Stimulated activated CD8-positive, alpha-beta memory T cell treated with anti-CD3 and anti-CD28 coated beads, Interleukin-12 subunit alpha, Interleukin-12 subunit beta, amount 100 ng/mL, for 24 hours (primary cell): Measurements from ENCODE around the gene CNGB1.
"Not testable (repeated sequence)": the region's sequence is repeated elsewhere in the genome, so short reads cannot be mapped to it uniquely, and the experiment has no call there.

Experiments
- DNase-seq: peaks from one replicate; pipeline ENCODE4 v3.0.0-alpha.2; 2020; ENCODE audit errors: extremely low read depth

Gene CNGB1

GRCh38 chr16:57862698-57863433 lies 108.1 kb downstream of the CNGB1 start:
- no peak for DNase-seq

- DNase-seq, result no peak
These were observed 111.6 kb downstream of the CNGB1 start for GRCh38 chr16:57859331-57859730.

GRCh38 chr16:57858635-57859034 lies 112.3 kb downstream of the CNGB1 start:
- DNase-seq, result no peak

DNA sequence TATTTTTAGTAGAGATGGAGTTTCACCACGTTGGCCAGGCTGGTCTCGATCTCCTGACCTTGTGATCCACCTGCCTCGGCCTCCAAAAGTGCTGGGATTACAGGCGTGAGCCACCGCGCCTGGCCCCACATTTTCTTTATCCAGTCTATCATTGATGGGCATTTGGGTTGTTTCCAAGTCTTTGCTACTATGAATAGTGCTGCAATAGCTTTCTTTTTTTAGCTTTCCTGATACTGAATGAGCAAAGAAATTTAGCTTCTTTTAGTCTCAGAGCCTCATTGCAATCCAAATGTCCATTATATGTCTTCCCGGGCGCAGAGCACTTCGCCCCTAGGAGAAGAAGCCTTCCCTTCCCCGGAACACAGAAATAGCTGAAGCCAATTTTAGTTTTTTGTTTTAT lies 112.9 kb downstream of the CNGB1 start:
- DNase-seq, result not testable (repeated sequence)

GRCh38 chr16:57855188-57855587 lies 115.7 kb downstream of the CNGB1 start:
- no peak for DNase-seq

DNA sequence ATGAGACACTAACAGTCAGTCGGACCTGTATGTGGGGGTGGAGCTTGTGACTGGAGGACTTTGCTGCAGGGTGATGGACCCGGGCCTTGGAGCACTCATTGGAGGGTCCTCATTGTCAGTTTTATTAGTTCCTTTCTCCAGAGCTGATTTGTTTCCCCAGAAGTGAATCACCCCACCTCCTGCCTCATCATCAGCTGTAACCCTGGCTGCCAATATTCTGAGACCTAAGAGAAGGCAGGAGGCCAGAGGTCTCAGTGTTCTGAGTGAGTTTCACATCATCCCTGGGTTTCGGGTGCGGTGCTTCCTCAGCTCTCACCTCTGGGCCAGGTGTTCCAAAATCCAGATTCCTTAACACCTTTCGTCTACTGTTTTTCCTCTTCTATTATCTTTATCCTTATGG lies 118.7 kb downstream of the CNGB1 start:
- no peak for DNase-seq

DNA sequence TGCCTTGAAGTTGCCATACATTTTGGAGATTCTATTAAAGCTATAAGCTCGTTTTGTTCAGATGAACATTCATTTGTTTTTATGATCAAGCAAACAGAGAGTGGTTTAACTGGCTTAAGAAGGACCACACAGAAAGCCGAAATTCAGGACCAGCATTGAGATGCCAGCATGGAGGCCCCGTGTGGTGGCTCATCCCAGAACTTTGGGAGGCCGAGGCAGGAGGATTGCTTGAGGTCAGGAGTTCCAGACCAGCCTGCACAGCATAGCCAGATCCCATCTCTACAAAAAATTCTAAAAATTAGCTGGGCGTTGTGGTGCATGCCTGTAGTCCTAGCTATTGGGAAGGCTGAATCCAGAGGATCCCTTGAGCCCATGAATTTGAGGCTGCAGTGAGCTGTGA lies 122.7 kb downstream of the CNGB1 start:
- DNase-seq, result no peak

GRCh38 chr16:57846931-57847330 lies 124.0 kb downstream of the CNGB1 start:
- not testable (repeated sequence) for DNase-seq

DNA sequence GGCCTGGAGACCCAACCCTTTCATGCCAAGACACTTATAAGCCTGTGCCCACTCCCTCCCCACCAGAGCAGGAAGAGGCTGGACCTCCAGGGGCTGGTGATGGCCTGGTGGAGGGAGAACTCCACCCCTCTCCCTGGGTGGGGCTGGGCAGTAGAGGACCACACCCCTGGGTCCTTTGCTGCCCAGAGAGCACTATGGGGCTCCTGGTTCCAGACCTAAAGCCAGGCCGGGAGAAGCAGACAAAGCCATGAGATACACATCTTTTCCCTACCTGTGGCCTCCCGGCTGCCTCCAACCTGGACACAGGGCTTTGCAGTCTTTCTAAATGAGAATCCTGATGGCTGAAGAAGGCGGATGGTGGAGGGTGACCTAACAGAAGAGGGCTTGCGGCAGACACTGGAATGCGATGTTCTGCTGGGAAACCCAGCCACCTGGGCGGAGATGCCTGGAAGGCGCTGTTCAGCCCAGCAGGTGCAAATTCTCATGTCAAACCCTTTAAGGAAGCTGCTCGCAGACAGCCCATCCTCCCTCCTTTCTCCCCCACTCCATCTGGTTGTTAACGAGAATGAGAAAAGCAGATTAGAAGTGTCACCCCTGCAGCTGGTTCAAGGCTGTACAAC lies 124.7 kb downstream of the CNGB1 start:
- no peak for DNase-seq

DNA sequence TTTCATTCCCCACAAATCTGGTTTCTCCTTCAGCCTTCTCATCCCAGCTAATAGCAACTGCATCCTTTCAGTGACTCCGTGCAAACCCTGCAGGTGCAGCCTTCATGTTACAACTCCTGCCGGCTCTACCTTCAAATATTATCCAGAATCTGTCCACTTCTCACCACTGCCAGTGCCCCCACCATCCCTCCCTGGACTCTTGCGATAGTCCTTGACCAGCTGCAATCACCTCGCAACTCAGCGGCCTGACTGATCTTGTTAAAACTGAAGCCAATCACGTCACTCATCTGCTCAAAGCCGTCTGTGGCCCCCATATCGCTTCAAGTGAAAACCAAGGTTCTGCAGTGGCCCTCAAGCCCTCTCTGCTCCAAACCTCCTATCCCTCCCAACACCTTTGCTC lies 125.8 kb downstream of the CNGB1 start:
- DNase-seq, result no peak

DNA sequence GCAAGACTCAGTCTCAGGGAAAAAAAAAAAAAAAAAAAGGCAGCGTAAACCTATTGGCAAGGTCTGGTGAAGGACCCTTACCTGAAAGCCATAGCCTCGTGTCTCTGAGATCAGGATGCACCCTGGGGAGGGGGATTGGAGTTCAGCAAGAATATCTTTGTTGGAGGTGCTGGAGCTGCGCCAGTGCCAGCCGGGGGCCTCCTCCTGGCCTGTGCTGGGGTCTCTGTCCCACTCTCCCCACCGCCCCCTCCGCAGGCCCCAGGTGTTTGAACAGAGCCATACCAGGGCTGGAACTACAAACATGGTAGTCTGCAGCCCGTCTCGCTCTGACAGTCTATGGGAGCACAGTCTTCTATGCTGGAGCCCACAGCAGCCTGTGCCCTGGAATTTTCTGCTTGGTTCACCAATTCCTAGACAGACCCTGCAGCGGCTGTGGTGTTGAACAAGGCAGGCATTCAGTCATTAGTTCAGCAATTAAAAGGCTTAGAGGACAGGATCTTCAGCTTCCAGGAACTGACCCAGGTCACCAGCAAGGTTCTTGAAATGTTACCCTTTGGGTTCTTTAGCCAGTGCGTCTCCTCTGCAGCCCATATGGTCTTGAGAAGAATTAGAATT lies 126.4 kb downstream of the CNGB1 start:
- no peak for DNase-seq

GRCh38 chr16:57843400-57843799 lies 127.5 kb downstream of the CNGB1 start:
- DNase-seq, result no peak

DNA sequence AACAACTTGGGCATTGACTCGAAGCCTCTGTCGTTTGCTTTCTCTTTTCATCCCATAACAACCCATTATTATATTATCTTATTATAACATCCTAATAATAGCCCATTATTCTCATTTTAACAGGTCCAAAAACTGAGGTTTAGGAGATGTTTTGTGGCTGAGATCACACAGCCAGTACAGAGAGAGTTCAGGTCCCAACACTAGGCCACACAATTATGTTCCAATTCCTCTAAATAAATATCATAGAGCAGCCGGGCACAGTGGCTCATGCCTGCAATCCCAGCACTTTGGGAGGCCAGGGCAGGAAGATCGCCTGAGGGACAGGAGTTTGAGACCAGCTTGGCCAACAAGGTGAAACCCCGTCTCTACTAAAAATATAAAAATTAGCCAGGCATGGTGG lies 128.3 kb downstream of the CNGB1 start:
- DNase-seq, result no peak

DNA sequence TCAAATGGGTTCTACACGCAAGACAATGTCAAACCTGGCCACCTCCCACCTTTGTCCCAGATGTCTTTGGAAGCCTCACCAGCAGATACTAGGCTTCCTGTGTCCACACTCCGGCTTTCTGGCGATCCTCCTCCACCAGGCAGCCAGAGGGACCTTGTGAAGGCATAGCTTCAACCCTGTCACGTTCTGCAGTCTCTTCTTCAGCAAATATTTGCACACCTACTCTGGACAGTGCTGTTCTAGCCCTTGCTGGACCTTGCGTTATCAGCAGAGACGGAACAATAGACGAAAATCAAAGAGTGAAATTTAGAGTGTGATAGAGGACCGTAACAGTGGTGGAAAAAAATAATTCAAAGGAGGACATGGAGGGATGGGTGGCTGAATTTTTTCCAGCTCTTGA lies 130.1 kb downstream of the CNGB1 start:
- DNase-seq, result no peak

DNA sequence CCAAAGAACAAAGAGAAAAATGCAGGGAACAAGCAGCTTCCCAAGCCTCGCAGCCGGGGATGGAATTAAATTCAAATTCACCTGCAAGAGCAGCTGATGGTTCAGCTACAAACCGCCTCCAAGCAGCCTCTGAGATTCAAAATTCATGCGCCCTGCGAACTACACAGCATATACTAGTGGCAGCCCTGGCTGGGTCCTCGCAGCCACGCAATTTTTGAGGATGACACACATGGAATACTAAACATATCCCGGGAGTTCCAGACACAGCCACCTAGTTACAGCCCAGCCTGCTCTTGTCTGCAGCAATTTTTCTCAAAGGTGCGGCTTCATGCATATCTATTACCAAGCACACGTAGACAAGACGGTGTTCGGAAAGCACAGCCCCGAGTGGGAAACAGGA lies 132.8 kb downstream of the CNGB1 start:
- no peak for DNase-seq

GRCh38 chr16:57837305-57838125 lies 133.4 kb downstream of the CNGB1 start:
- DNase-seq, result no peak

DNA sequence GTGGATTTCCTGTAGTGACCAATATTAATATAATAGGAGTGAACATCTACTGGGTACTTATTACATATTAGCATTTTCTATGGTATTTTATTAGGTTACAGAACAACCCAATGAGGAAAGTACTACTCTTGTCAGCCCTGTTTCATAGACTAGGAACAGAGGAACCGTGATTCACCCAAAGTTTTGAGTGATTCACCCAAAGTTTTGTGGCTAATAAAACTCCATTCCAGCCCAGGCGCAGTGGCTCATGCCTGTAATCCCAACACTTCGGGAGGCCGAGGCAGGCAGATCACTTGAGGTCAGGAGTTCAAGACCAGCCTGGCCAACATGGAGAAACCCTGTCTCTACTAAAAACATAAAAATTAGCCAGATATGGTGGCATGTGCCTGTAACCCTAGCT lies 135.5 kb downstream of the CNGB1 start:
- DNase-seq, result not testable (repeated sequence)

DNA sequence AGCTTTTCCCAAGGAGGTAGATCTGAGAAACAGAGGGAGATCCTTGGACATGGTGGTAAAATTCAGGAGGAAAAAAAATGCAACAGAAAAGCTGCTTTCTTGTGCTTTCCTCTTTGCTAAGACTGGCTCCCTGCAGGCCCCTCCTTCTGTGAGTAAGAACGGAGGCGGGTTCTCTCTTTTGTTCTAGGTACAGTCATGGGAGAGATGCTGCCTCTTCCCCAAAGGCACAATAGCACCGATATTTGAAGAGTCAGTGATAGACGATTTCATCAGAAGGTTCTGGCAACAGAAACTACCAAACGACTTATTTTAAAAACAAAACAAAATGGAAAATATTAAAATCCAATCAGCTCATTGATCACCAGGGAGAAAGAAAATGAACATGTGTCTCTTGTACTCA lies 136.0 kb downstream of the CNGB1 start:
- no peak for DNase-seq
